Measurements from ENCODE around the gene SLCO2A1.

SLCO2A1 gene

GRCh38 chr3:133973249-133973980, 56.3 kb downstream of the SLCO2A1 start:
- no peak for DNase-seq

DNA sequence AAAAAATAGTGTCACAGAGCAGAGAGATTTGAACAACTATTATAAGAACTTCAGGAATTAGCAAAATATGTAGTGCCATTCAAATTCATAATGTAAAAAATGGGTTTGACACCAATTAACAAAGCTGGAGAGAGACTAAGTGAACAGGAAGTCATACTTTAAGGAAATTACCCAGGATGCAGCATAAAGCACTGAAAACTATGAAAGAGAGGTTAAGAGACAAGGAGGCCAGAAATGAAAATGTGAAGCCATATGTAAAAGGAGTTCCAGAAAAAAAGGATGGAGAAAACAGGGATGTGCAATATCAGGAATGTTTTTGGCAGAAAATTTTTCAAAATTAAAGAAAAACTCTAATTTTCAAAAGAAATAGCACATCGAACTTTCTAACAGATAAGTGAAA, 57.6 kb downstream of the SLCO2A1 start:
- DNase-seq: no peak

GRCh38 chr3:133970916-133971315, 58.8 kb downstream of the SLCO2A1 start:
- DNase-seq: no peak

DNA sequence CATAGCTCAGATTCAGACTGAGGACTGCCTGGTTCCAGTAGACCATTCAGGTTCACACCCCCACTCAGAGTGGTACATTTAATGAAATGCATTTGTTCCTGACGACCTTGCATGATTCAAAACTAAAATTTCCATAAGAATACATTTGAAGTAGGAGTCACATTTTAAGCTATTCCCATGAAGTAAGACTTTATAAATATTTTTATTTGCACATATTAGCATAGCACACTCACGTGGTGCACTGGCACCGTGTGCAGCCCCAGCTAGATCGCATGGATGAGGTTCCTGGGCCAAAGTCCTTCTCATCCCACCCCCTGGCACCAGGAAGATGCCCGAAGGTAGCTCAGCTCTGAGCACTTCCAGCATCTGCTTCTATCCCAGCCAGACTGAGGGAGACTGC, 59.4 kb downstream of the SLCO2A1 start:
- DNase-seq: no peak

DNA sequence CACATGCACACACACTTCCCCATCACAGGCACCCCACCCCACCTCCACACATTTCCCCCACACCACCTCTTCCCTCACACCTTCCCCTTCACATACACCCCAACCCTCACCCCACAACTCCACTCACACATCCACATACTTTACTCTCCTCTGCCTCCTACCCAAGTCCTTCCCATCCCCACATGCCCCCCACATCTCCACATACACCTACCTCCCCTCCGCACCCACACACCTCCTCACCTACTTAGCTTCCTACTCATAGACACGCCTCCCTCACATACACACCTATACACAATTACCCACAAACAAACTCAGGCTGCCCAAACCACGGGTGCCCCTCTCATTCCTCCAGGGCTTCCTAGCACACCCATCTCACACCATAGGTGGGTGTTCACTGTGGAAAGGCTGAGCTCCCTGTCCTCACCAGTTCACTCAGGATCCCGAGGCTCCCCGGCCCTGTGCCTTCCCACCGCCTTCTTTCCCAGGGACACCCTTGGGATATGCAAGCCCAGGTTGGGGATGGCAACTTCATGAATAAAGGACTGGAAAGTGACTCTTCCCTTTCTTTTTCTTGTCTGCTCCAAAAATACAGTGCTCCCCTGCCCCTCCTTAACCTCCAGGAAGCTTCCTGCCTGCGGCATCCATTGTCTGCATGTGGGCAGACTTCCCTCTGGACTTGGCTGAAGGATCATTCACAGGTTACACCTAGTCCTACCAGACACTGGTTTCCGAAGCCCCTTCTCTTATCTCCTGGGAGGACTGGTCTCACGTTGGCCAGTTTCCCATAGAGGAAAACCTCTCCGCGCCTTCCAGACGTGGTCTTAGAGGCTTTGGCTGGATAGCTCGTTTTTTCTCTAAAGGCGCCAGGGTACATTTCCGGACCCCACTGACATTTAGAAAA, 61.5 kb downstream of the SLCO2A1 start:
- no peak for DNase-seq

GRCh38 chr3:133966954-133967353, 62.8 kb downstream of the SLCO2A1 start:
- no peak for DNase-seq

DNA sequence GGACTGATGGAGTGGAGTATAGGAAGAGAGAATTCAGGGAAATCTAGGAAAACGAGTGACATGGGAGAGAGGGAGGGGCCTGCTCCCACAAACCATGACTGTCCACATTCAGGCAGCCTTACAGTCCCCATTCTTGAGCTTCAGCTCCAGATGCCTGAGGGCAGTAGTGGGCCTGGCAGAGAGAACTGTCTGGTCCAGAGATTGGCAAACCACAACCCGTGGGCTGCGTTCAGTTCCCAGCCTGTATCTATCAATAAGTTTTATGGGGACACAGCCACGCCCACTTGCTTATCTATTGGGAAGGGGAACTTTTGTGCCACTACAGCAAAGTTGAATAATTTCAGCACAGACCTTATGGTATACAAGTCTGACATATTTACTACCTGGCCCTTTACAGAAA, 63.8 kb downstream of the SLCO2A1 start:
- DNase-seq: no peak

GRCh38 chr3:133965013-133965570, 64.6 kb downstream of the SLCO2A1 start:
- no peak for DNase-seq

- DNase-seq: no peak
Observed at GRCh38 chr3:133964547-133964946, 65.2 kb downstream of the SLCO2A1 start.

GRCh38 chr3:133963657-133964396, 65.9 kb downstream of the SLCO2A1 start:
- DNase-seq: no peak

GRCh38 chr3:133962849-133963248, 66.9 kb downstream of the SLCO2A1 start:
- DNase-seq: no peak

- DNase-seq: no peak
Observed at GRCh38 chr3:133958071-133958805, 71.5 kb downstream of the SLCO2A1 start.

DNA sequence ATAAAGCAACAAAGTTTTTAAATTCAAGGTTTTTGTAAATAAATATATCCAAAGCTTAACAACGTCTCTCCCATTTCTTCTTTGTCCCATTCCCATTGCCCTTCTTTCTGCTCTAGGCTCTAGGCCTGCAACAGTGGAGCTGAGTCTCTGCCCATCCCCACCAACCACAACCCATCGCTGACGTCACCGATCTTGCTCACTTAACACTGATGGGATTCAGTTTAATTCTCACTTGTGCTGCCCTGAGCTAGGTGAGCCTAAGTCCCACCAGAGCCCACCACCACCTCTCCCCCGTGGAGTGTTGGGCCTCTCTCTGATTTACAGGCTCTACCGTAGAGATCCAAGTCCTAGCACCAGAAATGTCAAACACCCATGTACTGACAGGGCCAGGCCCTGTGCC, 72.7 kb downstream of the SLCO2A1 start:
- no peak for DNase-seq

DNA sequence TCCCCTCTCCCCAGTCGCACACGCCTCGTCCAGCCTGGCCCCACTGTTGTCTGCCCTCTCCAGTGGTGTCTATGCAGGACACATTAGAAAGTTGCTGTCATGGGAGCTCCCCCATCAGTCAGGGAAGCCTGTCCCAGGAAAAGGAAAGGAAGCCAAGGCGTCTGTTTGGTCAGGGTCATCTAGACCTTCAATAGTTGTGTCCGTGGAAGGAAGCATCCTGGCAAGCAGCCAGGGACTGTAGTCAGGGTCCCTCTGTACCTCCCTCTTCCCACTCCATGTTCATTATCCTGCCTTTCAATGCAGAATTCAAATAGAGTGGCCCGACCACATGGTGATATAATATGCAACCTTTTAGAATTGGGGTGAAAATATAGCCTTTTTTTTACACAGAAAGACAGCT, 73.4 kb downstream of the SLCO2A1 start:
- no peak for DNase-seq

- DNase-seq: no peak
Observed at GRCh38 chr3:133955892-133956291, 73.8 kb downstream of the SLCO2A1 start.

GRCh38 chr3:133954717-133955360, 74.9 kb downstream of the SLCO2A1 start:
- no peak for DNase-seq

GRCh38 chr3:133953297-133953696, 76.4 kb downstream of the SLCO2A1 start:
- no peak for DNase-seq

DNA sequence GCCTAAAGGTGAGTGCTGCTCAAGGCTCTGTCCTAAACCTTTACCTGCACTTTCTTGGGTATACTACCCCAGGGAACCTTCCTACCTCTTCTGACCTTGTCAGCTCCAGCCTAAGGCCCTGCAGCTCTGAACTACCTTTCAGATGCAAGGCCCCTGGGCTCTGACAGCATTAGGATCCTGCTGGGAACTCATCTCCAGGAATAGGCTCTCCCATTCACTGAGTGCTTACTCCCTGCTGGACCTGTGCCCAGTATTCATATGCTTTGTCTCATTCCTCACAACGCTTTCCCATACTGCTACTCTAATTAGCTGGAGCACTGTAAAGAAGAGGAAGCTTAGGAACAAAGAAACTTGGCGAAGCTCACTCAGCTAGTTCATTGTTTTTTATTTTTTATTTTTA, 80.3 kb downstream of the SLCO2A1 start:
- DNase-seq: no peak

- no peak for DNase-seq
Observed at GRCh38 chr3:133948996-133949395, 80.7 kb downstream of the SLCO2A1 start.

- DNase-seq: no peak
Observed at GRCh38 chr3:133948131-133948810, 81.5 kb downstream of the SLCO2A1 start.

- DNase-seq: no peak
Observed at GRCh38 chr3:133945381-133946095, 84.2 kb downstream of the SLCO2A1 start.
